KOPT-K1 (cell line): ENCODE measurements around the gene ECI2.
"Not testable (repeated sequence)": the region's sequence is repeated elsewhere in the genome, so short reads cannot be mapped to it uniquely, and the experiment has no call there.

Experiments
- H3K27ac ChIP-seq: fragments of 200-600 bp; sonication (generic); 2 replicates; pipeline ENCODE4 v1.5.1; 2016; ENCODE audit warnings: antibody characterized with exemption, mild to moderate bottlenecking, low read depth, low read length; ENCODE audit not compliant: poor library complexity, severe bottlenecking
- H3K36me3 ChIP-seq: fragments of 200-600 bp; sonication (generic); 2 replicates; pipeline ENCODE4 v1.5.1; 2017; ENCODE audit warnings: antibody characterized with exemption, mild to moderate bottlenecking, low read length, moderate library complexity; ENCODE audit not compliant: insufficient read depth
- H3K9me3 ChIP-seq: fragments of 200-600 bp; sonication (generic); 2 replicates; pipeline ENCODE4 v1.5.1; 2017; ENCODE audit warnings: antibody characterized with exemption, low read length, mild to moderate bottlenecking; ENCODE audit not compliant: insufficient read depth, poor library complexity, severe bottlenecking

The ECI2 gene

GRCh38 chr6:4128748-4129147 is 6.6 kb downstream of the ECI2 start:
- Histone ChIP-seq H3K27ac (no peak overlapping the region), H3K9me3 (peaks cover 12% of the 10 kb centered on the region), H3K36me3 (peaks cover 90% of the 10 kb centered on the region)

- Histone ChIP-seq H3K9me3 (peaks cover 12% of the 10 kb centered on the region), H3K27ac (no peak overlapping the region), H3K36me3 (peaks cover 92% of the 10 kb centered on the region)
Measured at GRCh38 chr6:4128072-4128471, 7.3 kb downstream of the ECI2 start.

GRCh38 chr6:4125933-4126864 is 9.2 kb downstream of the ECI2 start:
- Histone ChIP-seq H3K36me3 (peaks cover 92% of the 10 kb centered on the region), H3K9me3 (no peaks in the 10 kb centered on the region), H3K27ac (no peak overlapping the region)

GRCh38 chr6:4125500-4125899 is 9.9 kb downstream of the ECI2 start:
- Histone ChIP-seq H3K36me3 (peaks cover 92% of the 10 kb centered on the region), H3K9me3 (no peaks in the 10 kb centered on the region), H3K27ac (no peak overlapping the region)

GRCh38 chr6:4124351-4124750 is 11.0 kb downstream of the ECI2 start:
- H3K27ac ChIP-seq = no peak overlapping the region
- no peaks in the 10 kb centered on the region for H3K9me3 ChIP-seq
- H3K36me3 ChIP-seq = peaks cover 90% of the 10 kb centered on the region

GRCh38 chr6:4115741-4116140 is 19.6 kb downstream of the ECI2 start:
- Histone ChIP-seq H3K36me3 (peaks cover 64% of the 10 kb centered on the region), H3K27ac (no peak overlapping the region), H3K9me3 (no peaks in the 10 kb centered on the region)

GRCh38 chr6:4114123-4114522 is 21.3 kb downstream of the ECI2 start:
- Histone ChIP-seq H3K9me3 (no peaks in the 10 kb centered on the region), H3K27ac (no peak overlapping the region), H3K36me3 (peaks cover 50% of the 10 kb centered on the region)

- Histone ChIP-seq H3K27ac (no peak overlapping the region), H3K36me3 (peaks cover 45% of the 10 kb centered on the region), H3K9me3 (no peaks in the 10 kb centered on the region)
Measured at GRCh38 chr6:4113649-4114048, 21.7 kb downstream of the ECI2 start.

- Histone ChIP-seq H3K36me3 (peaks cover 33% of the 10 kb centered on the region), H3K9me3 (no peaks in the 10 kb centered on the region), H3K27ac (no peak overlapping the region)
Measured at GRCh38 chr6:4112366-4112765, 23.0 kb downstream of the ECI2 start.

GRCh38 chr6:4109363-4109815 is 26.0 kb downstream of the ECI2 start:
- H3K9me3 ChIP-seq, H3K27ac ChIP-seq, H3K36me3 ChIP-seq: not testable (repeated sequence)

- Histone ChIP-seq H3K27ac (no peak overlapping the region), H3K36me3 (no peaks in the 10 kb centered on the region), H3K9me3 (no peaks in the 10 kb centered on the region)
Measured at GRCh38 chr6:4108561-4109093, 26.7 kb downstream of the ECI2 start.

- Histone ChIP-seq H3K36me3 (no peaks in the 10 kb centered on the region), H3K27ac (no peak overlapping the region), H3K9me3 (no peaks in the 10 kb centered on the region)
Measured at GRCh38 chr6:4107873-4108272, 27.5 kb downstream of the ECI2 start.

GRCh38 chr6:4105980-4106536 is 29.3 kb downstream of the ECI2 start:
- Histone ChIP-seq H3K9me3 (no peaks in the 10 kb centered on the region), H3K36me3 (no peaks in the 10 kb centered on the region), H3K27ac (no peak overlapping the region)

- Histone ChIP-seq H3K9me3 (no peaks in the 10 kb centered on the region), H3K36me3 (no peaks in the 10 kb centered on the region), H3K27ac (no peak overlapping the region)
Measured at GRCh38 chr6:4103929-4104328, 31.4 kb downstream of the ECI2 start.

- Histone ChIP-seq H3K9me3 (no peaks in the 10 kb centered on the region), H3K36me3 (no peaks in the 10 kb centered on the region), H3K27ac (no peak overlapping the region)
Measured at GRCh38 chr6:4102687-4103244, 32.6 kb downstream of the ECI2 start.
